Measurements from ENCODE around the gene NKRF. TPM values are rescaled to one million over a fixed set of nuclear protein-coding genes. Genes with fewer than 3 reads are reported as not detected.

The NKRF gene
- total and polyA plus RNA-seq, 2 of the 8 experiments (the other 6 are each of a cell fraction or from before 2014, with no cell fraction given), result 3.8 to 11.4 TPM

DNA sequence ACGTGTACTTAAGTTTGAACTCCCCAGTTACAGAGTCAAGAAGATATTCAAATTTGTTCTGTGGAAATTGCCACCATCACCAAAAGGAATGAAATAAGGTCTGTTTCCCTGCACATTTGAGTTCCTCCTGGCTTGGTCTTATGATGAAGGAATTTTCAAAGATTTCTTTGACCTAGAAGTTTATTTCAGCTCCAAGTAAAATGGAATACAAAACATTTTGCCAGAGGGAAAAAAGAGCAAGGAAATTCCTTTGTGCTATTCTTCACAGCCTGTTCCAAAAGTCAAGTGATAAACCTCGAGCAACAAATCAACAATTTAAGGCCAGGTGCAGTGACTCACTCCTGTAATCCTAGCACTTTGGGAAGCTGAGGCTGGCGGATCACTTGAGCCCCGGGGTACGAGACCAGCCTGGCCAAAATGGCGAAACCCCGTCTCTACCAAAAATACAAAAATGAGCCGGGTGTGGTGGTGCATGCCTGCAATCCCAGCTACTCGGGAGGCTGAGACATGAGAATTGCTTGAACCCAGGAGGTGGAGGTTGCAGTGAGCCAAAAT, 3.4 kb downstream of the NKRF start (continued):
- TF ChIP-seq HDAC2 (IDR thresholded peaks at IDR 0.05; ENCODE audit: borderline replicate concordance in 1 of 2, low read depth in 2 of 2, low read length in 2 of 2), result no peak
- TF ChIP-seq TBP (IDR thresholded peaks at IDR 0.05; ENCODE audit: low read depth, low read length), result no peak
- TF ChIP-seq, protein P1, sequence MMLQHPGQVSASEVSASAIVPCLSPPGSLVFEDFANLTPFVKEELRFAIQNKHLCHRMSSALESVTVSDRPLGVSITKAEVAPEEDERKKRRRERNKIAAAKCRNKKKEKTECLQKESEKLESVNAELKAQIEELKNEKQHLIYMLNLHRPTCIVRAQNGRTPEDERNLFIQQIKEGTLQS (IDR thresholded peaks at IDR 0.05; ENCODE audit: insufficient read depth, low read depth, low read length), result no peak
- no peak for TF ChIP-seq RFX5 (IDR thresholded peaks at IDR 0.05; ENCODE audit: borderline replicate concordance, low read depth, low read length)
- TF ChIP-seq TEAD4 (IDR thresholded peaks at IDR 0.05; ENCODE audit: low read depth, low read length), result no peak

All from H1 (cell line).